Activated CD4-positive, alpha-beta T cell treated with anti-CD3 and anti-CD28 coated beads, Interleukin-2, amount 50 U/mL, for 48 hours (primary cell): Measurements from ENCODE around the gene OR2M4.
A peak's percentile ranks its signal among the peaks of the same experiment; 100 is the strongest.
"Not testable (repeated sequence)": the region's sequence is repeated elsewhere in the genome, so short reads cannot be mapped to it uniquely, and the experiment has no call there.

Experiments used
- DNase-seq, 2 experiments: peaks; one replicate each; pipeline ENCODE4 v3.0.0-alpha.2; 2020

Gene OR2M4

GRCh38 chr1:248231117-248231516 is at the start of gene OR2M4:
Gene OR2M4 (plus strand): TSS chr1:248231417. CDS start chr1:248238929, 7,512 bp downstream.
- DNase-seq, result no peak

- no peak for DNase-seq
Observed at GRCh38 chr1:248183996-248184395, 47.2 kb upstream of the OR2M4 start.

GRCh38 chr1:248187363-248187762 is 43.9 kb upstream of the OR2M4 start:
- DNase-seq, result no peak

- DNase-seq, result no peak
Observed at GRCh38 chr1:248189026-248189425, 42.2 kb upstream of the OR2M4 start.

- no peak for DNase-seq
Observed at GRCh38 chr1:248194117-248194516, 37.1 kb upstream of the OR2M4 start.

- DNase-seq, result no peak
Observed at GRCh38 chr1:248196965-248197364, 34.3 kb upstream of the OR2M4 start, which contains the start of gene OR2M3. Gene OR2M3 (plus strand): TSS chr1:248197265. CDS start chr1:248203068, 5,803 bp downstream.

GRCh38 chr1:248215880-248216279 is 15.3 kb upstream of the OR2M4 start:
- DNase-seq, result no peak

GRCh38 chr1:248225537-248225936 is 5.7 kb upstream of the OR2M4 start:
- DNase-seq, result no peak

GRCh38 chr1:248229360-248229908 is 1.8 kb upstream of the OR2M4 start:
- DNase-seq, result no peak

- DNase-seq, result no peak
Observed at GRCh38 chr1:248239478-248239877, 8.3 kb downstream of the OR2M4 start.

GRCh38 chr1:248243204-248243603 is 12.0 kb downstream of the OR2M4 start:
- peak; percentile 1 to 16 for DNase-seq

- DNase-seq, result not testable (repeated sequence)
Observed at GRCh38 chr1:248259309-248259708, 28.1 kb downstream of the OR2M4 start.

- no peak for DNase-seq
Observed at GRCh38 chr1:248268178-248268577, 37.0 kb downstream of the OR2M4 start.

- not testable (repeated sequence) for DNase-seq
Observed at GRCh38 chr1:248273225-248273624, 42.0 kb downstream of the OR2M4 start.

- no peak for DNase-seq
Observed at GRCh38 chr1:248277876-248278275, 46.7 kb downstream of the OR2M4 start, which contains the start of gene OR2T33. Gene OR2T33 (minus strand): TSS chr1:248277976. CDS start chr1:248273814, 4,162 bp downstream.

- no peak for DNase-seq
Observed at GRCh38 chr1:248288391-248288790, 57.2 kb downstream of the OR2M4 start.
